HCT116 (cell line): ENCODE measurements around the gene STAC2.

Source experiments
- CTCF ChIP-seq, 3 experiments: fragments of 200-600 bp in 1 of 3; sonication (generic) in 1 of 3; IDR thresholded peaks in 2 of 3; conservative IDR thresholded peaks in 1 of 3; 2 replicates each; pipeline ENCODE4 v1.5.1; 2012 to 2017; ENCODE audit warnings: low read depth in 2 of 3, low read length in 2 of 3, antibody characterized with exemption in 1 of 3, borderline replicate concordance in 1 of 3, control low read depth in 1 of 3, mild to moderate bottlenecking in 1 of 3, mixed read lengths in 1 of 3, mixed run types in 1 of 3, moderate library complexity in 1 of 3; ENCODE audit not compliant: insufficient read depth in 1 of 3
- JUND ChIP-seq: IDR thresholded peaks from 2 replicates; pipeline ENCODE4 v1.6.1; 2012
- POLR2A ChIP-seq: IDR thresholded peaks from 2 replicates; pipeline ENCODE4 v1.7.0; 2011; ENCODE audit warnings: borderline replicate concordance; ENCODE audit not compliant: insufficient read depth, insufficient read length; ENCODE audit errors: extremely low read depth
- POLR2AphosphoS5 ChIP-seq: IDR thresholded peaks from 2 replicates; pipeline ENCODE4 v1.6.1; 2011; ENCODE audit warnings: mild to moderate bottlenecking, low read depth, low read length, moderate library complexity
- RAD21 ChIP-seq: IDR thresholded peaks from 2 replicates; pipeline ENCODE4 v1.6.1; 2012; ENCODE audit warnings: low read depth, mild to moderate bottlenecking
- REST ChIP-seq: IDR thresholded peaks from 2 replicates; pipeline ENCODE4 v1.6.1; 2012; ENCODE audit warnings: low read depth
- SIN3A ChIP-seq: IDR thresholded peaks from 2 replicates; pipeline ENCODE4 v1.6.1; 2012; ENCODE audit warnings: low read depth
- ZFX ChIP-seq: fragments of 450-650 bp; IDR thresholded peaks from 2 replicates; pipeline ENCODE4 v1.6.1; 2017
- ZNF274 ChIP-seq: fragments of 200-500 bp; sonication (Bioruptor generic); IDR thresholded peaks from 2 replicates; pipeline ENCODE4 v1.6.1; 2014; ENCODE audit warnings: mild to moderate bottlenecking, low read depth, low read length, inconsistent platforms

GRCh38 chr17:39181303-39181702, 44.4 kb downstream of the STAC2 start:
- TF ChIP-seq POLR2AphosphoS5 (no peak), POLR2A (no peak), REST (no peak), CTCF (IDR thresholded peaks at IDR 0.05 in 2 of 3, conservative IDR thresholded peaks at IDR 0.05 in 1 of 3; ENCODE audit: borderline replicate concordance in 1 of 3, insufficient read depth in 1 of 3, low read depth in 2 of 3, low read length in 2 of 3) (no peak), SIN3A (no peak), ZFX (no peak), ZNF274 (no peak), RAD21 (no peak), JUND (no peak)
